OCI-LY3 (cell line): Measurements from ENCODE around the gene IFNW1.

ENCODE experiments used
- CTCF ChIP-seq: fragments of 200-600, 300-600 bp; sonication (generic); IDR thresholded peaks from 2 replicates; pipeline ENCODE4 v1.5.1; 2014; ENCODE audit warnings: antibody characterized with exemption, low read length, low read depth
- EZH2phosphoT487 ChIP-seq: fragments of 200-600 bp; shearing (Covaris generic); IDR thresholded peaks from 2 replicates; pipeline ENCODE4 v1.6.1; 2018; ENCODE audit warnings: antibody characterized with exemption, mixed run types, low read depth

GRCh38 chr9:21174671-21175070 lies 33.0 kb upstream of the IFNW1 start:
- TF ChIP-seq CTCF (no peak), EZH2phosphoT487 (no peak)
